ENCODE data around the gene PTPRN2. TPM values are rescaled to one million over a fixed set of nuclear protein-coding genes. Genes with fewer than 3 reads are reported as not detected.

PTPRN2 gene
- polyA plus RNA-seq, 1 donor: 1.7 TPM

GRCh38 chr7:157634401-157635147, 953.0 kb downstream of the PTPRN2 start:
- no peak for DNase-seq (ENCODE audit: low read depth)

DNA sequence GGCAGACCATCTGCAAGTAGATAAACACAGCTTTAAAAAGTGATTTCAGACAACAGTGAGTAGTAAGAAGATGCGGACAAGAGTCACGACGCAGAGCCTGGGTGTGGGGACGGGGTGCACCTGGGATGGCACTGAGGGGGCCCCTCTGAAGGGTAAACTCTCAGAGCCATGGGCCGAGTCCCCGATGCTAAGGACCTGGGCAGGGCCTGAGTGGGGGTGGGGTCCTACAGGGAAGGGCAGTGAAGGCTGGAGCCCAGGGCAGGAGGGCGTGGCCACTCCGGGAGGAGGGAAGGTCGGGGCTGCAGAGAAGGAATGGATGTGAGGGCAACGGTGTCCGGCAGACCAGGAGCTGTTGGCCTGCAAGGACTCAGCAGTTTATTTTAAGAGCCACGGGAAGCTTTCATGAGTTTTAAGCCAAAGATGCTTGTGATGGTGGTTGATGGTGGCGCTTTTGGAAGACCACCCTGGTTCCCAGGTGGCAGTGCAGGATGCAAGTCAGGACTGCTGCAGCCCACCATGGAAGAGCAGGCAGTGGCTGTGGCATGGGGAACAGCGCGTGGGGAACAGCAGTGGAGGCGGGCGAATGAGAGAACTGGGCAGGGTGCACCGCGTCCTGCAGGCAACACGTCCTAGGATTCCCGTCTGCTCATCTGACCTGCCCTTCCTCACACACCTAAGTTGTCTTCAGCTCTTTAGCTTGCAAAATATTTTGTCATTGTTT, 954.0 kb downstream of the PTPRN2 start:
- no peak for DNase-seq (ENCODE audit: low read depth)

DNA sequence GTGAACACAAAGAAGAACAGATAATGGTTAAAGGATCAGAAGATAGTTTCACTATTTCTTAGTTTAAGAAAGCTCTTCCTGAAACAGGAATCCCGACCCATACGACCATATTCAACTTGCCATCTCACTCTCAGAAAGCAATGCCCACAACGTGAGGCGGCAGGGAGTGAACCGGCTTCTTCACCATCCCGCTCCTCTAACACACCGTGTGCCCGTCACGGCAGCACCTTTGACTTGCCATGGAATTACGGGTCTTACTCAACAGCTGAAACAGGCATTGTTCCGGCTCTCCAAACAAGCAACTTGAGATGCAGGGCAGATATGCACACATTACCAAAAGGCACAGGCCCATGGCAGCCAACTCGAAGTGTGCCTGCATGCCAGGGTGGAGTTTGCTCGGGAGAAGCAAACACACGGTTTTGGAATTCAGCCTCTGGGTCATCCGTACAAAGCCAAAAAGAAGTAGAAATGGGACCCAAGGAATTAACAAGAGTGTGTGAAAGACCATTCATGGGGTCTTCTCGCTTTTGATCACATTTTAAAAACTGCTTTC, 957.2 kb downstream of the PTPRN2 start:
- DNase-seq (ENCODE audit: low read depth): no peak

GRCh38 chr7:157628456-157628855, 959.2 kb downstream of the PTPRN2 start:
- DNase-seq (ENCODE audit: low read depth): no peak

DNA sequence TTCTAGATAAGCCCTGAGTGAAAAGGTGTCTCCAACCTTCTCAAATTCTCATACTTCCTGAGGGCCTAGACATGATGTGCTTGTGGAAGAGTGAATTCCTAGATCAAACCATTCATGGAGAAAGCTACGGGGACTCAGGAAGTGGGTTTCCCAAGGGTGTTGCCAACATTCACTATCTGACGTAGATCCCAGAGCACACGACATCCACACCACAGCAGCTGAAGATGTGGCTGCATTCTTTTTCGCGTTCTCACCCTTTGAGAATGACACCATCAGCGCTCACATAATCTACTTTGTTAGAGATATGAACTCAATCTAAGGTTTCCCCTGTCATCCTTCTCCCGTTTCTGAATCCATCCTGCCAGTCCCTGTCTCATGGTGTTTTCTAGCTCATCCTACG, 960.0 kb downstream of the PTPRN2 start:
- no peak for DNase-seq (ENCODE audit: low read depth)

DNA sequence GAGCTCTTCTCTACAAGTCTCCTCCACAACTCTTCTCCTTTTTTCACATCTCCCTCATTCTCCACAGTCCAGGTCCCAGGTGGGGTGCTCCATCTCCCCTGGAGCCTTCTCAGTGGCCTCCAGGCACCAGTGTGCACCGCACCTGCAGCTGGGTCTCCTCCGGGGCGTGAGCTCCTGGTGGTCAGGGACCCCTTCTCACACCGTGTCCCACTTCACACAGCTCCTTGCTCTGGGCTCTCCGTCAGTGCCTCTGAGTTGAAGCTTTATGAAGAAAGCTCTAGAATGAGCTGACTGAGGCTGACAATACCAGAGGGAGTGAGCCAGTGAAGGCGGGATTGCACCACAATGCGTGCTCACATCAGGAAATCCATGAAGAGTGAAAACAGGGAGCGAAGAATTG, 960.6 kb downstream of the PTPRN2 start:
- DNase-seq (ENCODE audit: low read depth): no peak

- no peak for DNase-seq (ENCODE audit: low read depth)
Measured at GRCh38 chr7:157625973-157626742, 961.5 kb downstream of the PTPRN2 start.

- no peak for DNase-seq (ENCODE audit: low read depth)
Measured at GRCh38 chr7:157623556-157623955, 964.1 kb downstream of the PTPRN2 start.

- DNase-seq (ENCODE audit: low read depth): no peak
Measured at GRCh38 chr7:157622408-157623205, 965.0 kb downstream of the PTPRN2 start.

- no peak for DNase-seq (ENCODE audit: low read depth)
Measured at GRCh38 chr7:157622000-157622399, 965.6 kb downstream of the PTPRN2 start.

DNA sequence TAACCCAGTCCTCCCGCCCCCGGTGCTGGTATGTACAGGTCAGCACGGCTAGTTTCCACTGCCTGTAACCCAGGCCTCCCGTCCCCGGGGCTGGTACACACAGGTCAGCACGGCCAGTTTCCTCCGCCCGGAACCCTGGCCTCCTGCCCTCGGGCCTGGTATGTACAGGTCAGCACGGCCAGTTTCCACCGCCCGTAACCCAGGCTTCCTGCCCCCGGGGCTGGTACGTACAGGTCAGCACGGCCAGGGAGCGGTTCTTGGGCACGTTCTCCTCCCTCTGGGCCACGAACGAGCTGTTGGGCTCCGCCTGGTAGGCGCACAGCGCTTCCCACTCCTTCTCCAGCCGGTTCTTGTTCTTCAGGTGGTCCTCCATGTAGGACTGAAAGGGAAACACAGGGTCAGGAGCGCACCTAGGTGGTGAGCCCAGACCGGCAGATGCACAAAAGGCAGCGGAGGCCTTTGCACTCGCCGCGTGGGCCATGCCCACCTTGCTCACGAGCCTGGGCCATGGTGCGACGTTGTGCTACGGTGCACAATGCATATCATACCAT, 966.4 kb downstream of the PTPRN2 start:
- DNase-seq (ENCODE audit: low read depth): no peak

DNA sequence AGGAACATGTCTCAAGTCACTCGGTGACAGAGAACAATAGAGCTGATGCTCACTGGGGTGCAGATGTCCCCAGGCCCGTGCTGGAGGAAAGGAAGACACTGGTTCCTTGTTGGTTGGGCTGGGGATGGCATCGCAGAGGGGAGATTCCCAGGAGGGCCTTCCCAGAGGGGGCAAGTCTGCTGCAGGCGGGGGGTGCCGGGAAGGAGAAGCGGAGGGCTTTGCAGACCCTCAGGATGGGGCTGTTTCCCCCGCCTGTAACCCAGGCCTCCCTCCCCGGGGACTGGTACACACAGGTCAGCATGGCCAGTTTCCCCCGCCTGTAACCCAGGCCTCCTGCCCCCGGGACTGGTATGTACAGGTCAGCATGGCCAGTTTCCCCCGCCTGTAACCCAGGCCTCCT, 967.0 kb downstream of the PTPRN2 start:
- no peak for DNase-seq (ENCODE audit: low read depth)

DNA sequence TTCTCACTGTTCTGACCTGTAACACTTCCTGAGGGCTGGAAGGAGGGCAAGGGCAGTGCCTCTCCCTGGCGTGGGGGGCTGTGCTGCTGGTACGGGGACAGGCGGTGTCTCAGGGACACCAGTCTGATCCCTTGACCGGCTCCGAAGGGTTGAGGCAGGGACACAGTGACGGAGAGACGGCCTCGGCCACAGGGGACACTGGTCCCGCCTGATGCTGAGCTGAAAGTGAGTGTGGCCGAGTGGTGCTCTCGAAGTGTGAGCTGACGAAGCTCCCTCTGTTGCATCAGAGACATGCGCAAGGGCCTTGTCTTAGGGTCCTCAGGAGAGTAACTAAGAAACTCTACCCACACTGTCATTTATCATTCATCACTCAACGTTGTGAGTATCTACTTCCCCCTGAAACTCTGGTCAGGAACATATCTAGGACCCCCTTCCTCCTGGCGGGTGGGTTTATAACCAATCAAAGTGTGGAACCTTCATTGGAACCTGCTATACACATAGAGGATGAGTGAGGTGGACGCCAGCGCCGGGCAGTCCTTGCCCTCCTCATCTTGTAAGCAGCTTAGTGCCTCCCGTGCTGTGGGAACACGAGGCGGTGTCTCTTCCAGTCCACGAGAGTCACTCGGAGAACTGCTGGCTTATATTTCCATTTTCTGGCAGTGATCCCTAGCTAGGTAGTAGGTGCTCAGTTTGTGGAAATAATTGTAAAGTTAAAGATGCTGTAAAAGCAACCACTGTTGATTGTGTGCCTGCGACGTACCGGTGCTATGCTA, 967.7 kb downstream of the PTPRN2 start:
- no peak for DNase-seq (ENCODE audit: low read depth)

- no peak for DNase-seq (ENCODE audit: low read depth)
Measured at GRCh38 chr7:157618823-157619606, 968.6 kb downstream of the PTPRN2 start.

- no peak for DNase-seq (ENCODE audit: low read depth)
Measured at GRCh38 chr7:157618091-157618726, 969.4 kb downstream of the PTPRN2 start.

DNA sequence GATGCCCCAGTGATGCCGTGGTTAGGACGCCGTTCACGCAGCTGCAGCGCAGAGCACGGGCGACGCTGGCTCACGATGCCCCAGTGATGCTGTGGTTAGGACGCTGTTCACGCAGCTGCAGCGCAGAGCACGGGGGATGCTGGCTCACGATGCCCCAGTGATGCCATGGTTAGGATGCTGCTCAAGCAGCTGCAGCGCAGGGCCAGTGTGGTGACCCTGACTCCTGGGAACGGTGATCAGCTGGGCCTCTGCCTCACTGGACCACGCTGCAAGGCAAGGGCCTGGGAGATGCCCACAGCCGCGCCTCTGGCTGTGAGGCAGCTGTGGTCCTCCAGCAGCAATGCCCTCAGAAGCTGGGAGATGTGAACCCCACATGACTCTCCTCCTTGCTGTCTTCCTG, 970.2 kb downstream of the PTPRN2 start:
- DNase-seq (ENCODE audit: low read depth): no peak

DNA sequence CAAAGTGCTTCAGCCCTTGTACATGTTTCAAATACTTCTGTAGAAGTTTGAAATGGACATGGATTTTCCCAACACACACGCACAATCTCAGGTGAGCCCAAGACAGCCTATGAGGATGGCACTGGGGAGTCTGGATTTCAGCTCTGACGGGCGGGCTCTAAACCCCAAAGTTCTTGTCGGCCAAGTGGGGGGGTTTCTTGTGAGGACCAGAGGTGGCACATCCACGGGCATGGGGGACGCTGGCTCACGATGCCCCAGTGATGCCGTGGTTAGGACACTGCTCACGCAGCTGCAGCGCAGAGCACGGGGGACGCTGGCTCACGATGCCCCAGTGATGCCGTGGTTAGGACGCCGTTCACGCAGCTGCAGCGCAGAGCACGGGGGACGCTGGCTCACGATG, 970.7 kb downstream of the PTPRN2 start:
- DNase-seq (ENCODE audit: low read depth): no peak

DNA sequence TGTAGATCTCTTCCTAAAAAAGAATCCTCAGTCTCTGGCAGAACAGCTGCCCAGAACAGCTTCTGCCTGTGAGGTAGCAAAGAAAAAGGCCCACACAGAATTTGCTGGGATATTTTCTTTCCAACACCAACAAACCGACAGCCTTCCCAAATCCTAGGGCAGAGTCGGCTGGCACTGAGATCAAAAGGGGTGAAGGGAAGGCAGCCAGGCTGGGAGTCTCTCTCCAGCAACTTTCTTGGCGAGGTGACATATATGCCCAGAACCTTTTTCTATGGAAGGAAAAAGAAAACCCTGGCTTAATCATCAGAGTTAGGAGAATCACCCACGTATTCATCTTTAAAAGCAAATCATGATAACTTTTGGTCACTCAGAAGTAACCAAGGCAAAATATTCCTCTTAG, 971.2 kb downstream of the PTPRN2 start:
- no peak for DNase-seq (ENCODE audit: low read depth)

- no peak for DNase-seq (ENCODE audit: low read depth)
Measured at GRCh38 chr7:157615852-157616251, 971.8 kb downstream of the PTPRN2 start.
